Measurements from ENCODE around the gene EIF3I.

The EIF3I gene

DNA sequence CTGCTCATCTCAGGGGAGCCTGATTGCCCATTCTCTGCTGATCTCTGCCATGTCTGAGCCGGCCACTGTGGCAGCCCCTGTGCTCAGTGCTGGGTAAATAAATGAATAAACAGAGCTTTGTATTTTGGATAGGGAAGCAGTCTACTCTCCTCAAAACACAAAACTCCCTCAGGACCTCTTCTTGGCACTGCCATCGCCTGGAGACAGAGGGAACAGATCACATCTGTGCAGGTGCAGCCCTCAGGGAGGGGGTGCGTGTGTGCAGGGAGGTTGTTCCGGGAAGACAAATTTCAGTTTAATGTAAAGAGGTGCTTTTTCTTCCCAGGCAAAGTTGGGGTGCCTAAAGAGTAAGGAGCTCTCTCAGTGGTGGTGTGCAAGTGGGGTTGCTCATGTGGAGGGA, 17.1 kb downstream of the EIF3I start:
- Histone ChIP-seq H3K4me3 (ENCODE audit: low read depth, low read length) (peak overlapping the region; percentile 87), H3K4me1 (ENCODE audit: control insufficient read depth, insufficient read depth, low read length) (peaks cover 14% of the 10 kb centered on the region), H3K27me3 (ENCODE audit: control insufficient read depth, insufficient read depth, low read length) (no peaks in the 10 kb centered on the region), H3K9ac (ENCODE audit: low read length) (peak overlapping the region; percentile 68), H3K9me3 (ENCODE audit: control insufficient read depth, insufficient read depth, low read depth, low read length) (no peaks in the 10 kb centered on the region), H3K27ac (ENCODE audit: low read depth, low read length) (no peak overlapping the region), H3K36me3 (ENCODE audit: control insufficient read depth, insufficient read depth, low read length) (peaks cover 10% of the 10 kb centered on the region)

DNA sequence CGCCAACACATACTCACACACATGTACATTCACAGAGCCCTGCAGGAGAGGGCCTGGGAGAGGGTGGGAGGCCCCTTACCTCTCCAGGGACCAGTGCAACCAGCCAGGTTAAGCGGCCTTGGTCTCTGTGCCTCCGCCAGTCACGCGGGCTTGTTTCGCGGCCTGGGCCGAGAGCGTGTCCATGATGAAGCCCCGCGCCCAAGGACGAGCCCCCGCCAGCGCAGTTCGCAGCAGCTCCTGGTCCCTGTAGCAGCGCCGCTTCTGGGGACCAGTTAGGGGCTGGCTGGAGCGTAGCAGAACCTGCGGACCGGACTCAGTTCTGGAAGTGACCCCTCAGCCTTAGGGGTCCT, 17.6 kb downstream of the EIF3I start:
- H3K27ac ChIP-seq (ENCODE audit: low read depth, low read length): no peak overlapping the region
- H3K4me3 ChIP-seq (ENCODE audit: low read depth, low read length): peak overlapping the region; percentile 87
- peaks cover 14% of the 10 kb centered on the region for H3K4me1 ChIP-seq (ENCODE audit: control insufficient read depth, insufficient read depth, low read length)

GRCh38 chr1:32240140-32240951, 18.1 kb downstream of the EIF3I start:
- Histone ChIP-seq H3K9me3 (ENCODE audit: control insufficient read depth, insufficient read depth, low read depth, low read length) (no peaks in the 10 kb centered on the region), H3K36me3 (ENCODE audit: control insufficient read depth, insufficient read depth, low read length) (peaks cover 4% of the 10 kb centered on the region), H3K4me1 (ENCODE audit: control insufficient read depth, insufficient read depth, low read length) (peaks cover 14% of the 10 kb centered on the region), H3K27ac (ENCODE audit: low read depth, low read length) (peak overlapping the region; percentile 36; the same call in 1 of the 2 replicates), H3K4me3 (ENCODE audit: low read depth, low read length) (peak overlapping the region; percentile 87), H3K27me3 (ENCODE audit: control insufficient read depth, insufficient read depth, low read length) (no peaks in the 10 kb centered on the region), H3K9ac (ENCODE audit: low read length) (peak overlapping the region; percentile 82)

More for the DNA sequence above, 17.6 kb downstream of the EIF3I start:
- H3K9me3 ChIP-seq (ENCODE audit: control insufficient read depth, insufficient read depth, low read depth, low read length): no peaks in the 10 kb centered on the region
- H3K27me3 ChIP-seq (ENCODE audit: control insufficient read depth, insufficient read depth, low read length): no peaks in the 10 kb centered on the region
- peak overlapping the region; percentile 68 for H3K9ac ChIP-seq (ENCODE audit: low read length)
- peaks cover 6% of the 10 kb centered on the region for H3K36me3 ChIP-seq (ENCODE audit: control insufficient read depth, insufficient read depth, low read length)

DNA sequence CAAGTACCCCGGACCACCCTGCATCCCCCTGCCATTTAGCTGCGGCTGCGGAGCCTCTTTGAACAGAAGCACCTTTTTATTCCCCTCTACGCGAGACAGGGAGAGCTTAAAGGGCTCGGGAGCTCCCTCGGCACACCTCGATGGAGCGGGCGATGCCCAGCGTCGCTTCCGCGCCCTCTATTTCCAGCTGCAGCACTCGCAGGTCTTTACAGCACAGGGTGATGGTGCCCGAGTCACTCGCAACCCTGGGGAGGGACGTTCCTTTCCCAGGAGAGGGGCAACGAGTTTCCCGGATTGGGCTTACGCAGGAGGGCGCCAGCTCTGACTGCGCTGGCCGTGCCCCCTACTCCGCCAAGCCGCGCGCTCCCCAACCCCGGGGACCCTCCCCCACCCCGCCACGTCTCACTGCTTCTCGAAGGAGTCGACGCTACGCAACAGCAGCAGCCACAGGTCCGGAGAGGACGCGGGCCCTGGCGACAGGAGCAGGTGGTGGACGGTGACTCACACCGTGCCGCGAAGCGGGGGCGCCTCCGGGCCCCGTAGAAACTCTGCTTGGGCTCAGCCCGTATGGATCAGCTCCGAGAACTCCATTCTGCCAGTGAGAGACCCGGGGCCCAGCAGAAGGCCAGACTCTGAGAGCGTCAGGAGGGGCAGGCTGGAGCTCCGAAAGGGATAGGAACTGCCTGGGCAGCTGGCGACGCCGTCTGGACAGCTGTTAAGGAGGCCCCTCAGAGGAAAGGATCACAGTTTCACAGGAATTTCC, 19.0 kb downstream of the EIF3I start:
- no peaks in the 10 kb centered on the region for H3K9me3 ChIP-seq (ENCODE audit: control insufficient read depth, insufficient read depth, low read depth, low read length)
- peak overlapping the region; percentile 82 for H3K9ac ChIP-seq (ENCODE audit: low read length)
- no peaks in the 10 kb centered on the region for H3K27me3 ChIP-seq (ENCODE audit: control insufficient read depth, insufficient read depth, low read length)
- peak overlapping the region; percentile 36; the same call in 1 of the 2 replicates for H3K27ac ChIP-seq (ENCODE audit: low read depth, low read length)
- peaks cover 2% of the 10 kb centered on the region for H3K36me3 ChIP-seq (ENCODE audit: control insufficient read depth, insufficient read depth, low read length)
- peaks cover 14% of the 10 kb centered on the region for H3K4me1 ChIP-seq (ENCODE audit: control insufficient read depth, insufficient read depth, low read length)
- peak overlapping the region; percentile 87 for H3K4me3 ChIP-seq (ENCODE audit: low read depth, low read length)

DNA sequence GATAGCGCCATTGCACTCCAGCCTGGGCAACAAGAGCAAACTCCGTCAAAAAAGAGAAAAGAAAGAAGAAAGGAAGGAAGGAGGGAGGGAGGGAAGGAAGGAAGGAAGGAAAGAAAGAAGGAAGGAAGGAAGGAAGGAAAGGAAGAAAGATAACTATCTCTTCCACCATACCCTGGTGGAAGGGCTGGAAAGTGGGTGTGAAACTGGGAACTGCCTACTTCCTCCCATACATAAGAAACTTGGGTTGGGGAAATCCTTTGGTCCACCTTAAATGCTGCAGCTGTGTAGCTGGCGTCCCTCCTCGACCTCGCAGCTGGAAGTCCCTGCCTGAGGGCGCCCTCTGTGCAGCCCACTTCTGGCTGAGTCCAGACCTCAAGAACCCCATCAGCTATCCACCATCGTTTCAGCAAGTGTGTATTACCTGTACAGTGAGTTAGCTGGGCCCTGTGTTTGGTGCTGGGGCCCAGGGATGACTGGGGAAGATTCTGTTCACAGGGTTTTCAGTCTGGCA, 20.2 kb downstream of the EIF3I start:
- Histone ChIP-seq H3K27ac (ENCODE audit: low read depth, low read length) (no peak overlapping the region), H3K9me3 (ENCODE audit: control insufficient read depth, insufficient read depth, low read depth, low read length) (no peaks in the 10 kb centered on the region), H3K27me3 (ENCODE audit: control insufficient read depth, insufficient read depth, low read length) (no peaks in the 10 kb centered on the region), H3K4me1 (ENCODE audit: control insufficient read depth, insufficient read depth, low read length) (peaks cover 14% of the 10 kb centered on the region), H3K4me3 (ENCODE audit: low read depth, low read length) (peak overlapping the region; percentile 19; the same call in 1 of the 2 replicates), H3K36me3 (ENCODE audit: control insufficient read depth, insufficient read depth, low read length) (no peaks in the 10 kb centered on the region), H3K9ac (ENCODE audit: low read length) (no peak overlapping the region)

GRCh38 chr1:32246888-32247273, 24.7 kb downstream of the EIF3I start, which contains the start of gene FAM167B:
Gene FAM167B (plus strand): TSS chr1:32247222. CDS start chr1:32247422, 200 bp downstream.
- Histone ChIP-seq H3K4me1 (ENCODE audit: control insufficient read depth, insufficient read depth, low read length) (peaks cover 22% of the 10 kb centered on the region), H3K36me3 (ENCODE audit: control insufficient read depth, insufficient read depth, low read length) (no peaks in the 10 kb centered on the region), H3K9me3 (ENCODE audit: control insufficient read depth, insufficient read depth, low read depth, low read length) (no peaks in the 10 kb centered on the region), H3K9ac (ENCODE audit: low read length) (no peak within 1 kb of the TSS), H3K27me3 (ENCODE audit: control insufficient read depth, insufficient read depth, low read length) (no peaks in the 10 kb centered on the region), H3K4me3 (ENCODE audit: low read depth, low read length) (no peak within 1 kb of the TSS), H3K27ac (ENCODE audit: low read depth, low read length) (no peak within 1 kb of the TSS)

- Histone ChIP-seq H3K36me3 (ENCODE audit: control insufficient read depth, insufficient read depth, low read length) (no peaks in the 10 kb centered on the region), H3K9me3 (ENCODE audit: control insufficient read depth, insufficient read depth, low read depth, low read length) (no peaks in the 10 kb centered on the region), H3K4me3 (ENCODE audit: low read depth, low read length) (no peak overlapping the region), H3K27me3 (ENCODE audit: control insufficient read depth, insufficient read depth, low read length) (no peaks in the 10 kb centered on the region), H3K4me1 (ENCODE audit: control insufficient read depth, insufficient read depth, low read length) (peaks cover 26% of the 10 kb centered on the region), H3K9ac (ENCODE audit: low read length) (no peak overlapping the region), H3K27ac (ENCODE audit: low read depth, low read length) (no peak overlapping the region)
These were observed 25.2 kb downstream of the EIF3I start for GRCh38 chr1:32247452-32247851.

DNA sequence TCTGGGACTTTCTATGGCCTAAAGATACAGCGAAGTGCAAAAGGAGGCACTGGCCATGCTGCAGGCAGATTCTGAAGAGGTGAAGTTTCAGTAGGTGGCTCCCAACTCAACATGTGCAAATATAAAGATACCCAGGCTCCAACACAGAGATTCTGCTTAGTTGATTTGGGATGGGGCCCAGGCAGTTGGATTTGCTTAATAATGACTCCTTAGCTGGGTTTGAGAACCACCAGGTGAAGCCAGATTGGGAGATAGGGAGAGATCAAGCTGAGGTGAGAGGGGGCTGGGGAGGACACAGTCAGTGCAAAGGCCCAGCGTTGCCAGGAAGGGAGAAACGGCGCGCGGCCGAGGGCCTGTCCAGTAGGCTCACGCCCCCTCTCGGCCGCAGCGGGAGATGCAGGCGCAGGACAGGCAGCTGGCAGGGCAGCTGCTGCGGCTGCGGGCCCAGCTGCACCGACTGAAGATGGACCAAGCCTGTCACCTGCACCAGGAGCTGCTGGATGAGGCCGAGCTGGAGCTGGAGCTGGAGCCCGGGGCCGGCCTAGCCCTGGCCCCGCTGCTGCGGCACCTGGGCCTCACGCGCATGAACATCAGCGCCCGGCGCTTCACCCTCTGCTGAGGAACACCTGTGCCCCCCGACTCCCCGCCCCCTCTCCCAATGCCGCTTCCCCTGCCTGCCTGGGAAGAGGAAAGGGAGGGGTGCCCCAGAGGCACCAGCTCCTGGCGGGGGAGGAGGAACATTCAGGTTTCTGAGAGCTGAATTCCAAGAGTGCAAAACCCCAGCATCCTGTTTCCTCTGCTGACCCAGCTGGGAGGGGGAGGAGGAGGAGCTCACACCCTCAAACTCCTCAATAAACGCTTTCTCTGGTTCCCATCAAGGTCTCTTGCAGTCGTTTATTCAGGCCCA, 26.0 kb downstream of the EIF3I start:
- H3K27ac ChIP-seq (ENCODE audit: low read depth, low read length): no peak overlapping the region
- H3K4me1 ChIP-seq (ENCODE audit: control insufficient read depth, insufficient read depth, low read length): peaks cover 23% of the 10 kb centered on the region
- no peak overlapping the region for H3K9ac ChIP-seq (ENCODE audit: low read length)
- H3K36me3 ChIP-seq (ENCODE audit: control insufficient read depth, insufficient read depth, low read length): no peaks in the 10 kb centered on the region
- H3K27me3 ChIP-seq (ENCODE audit: control insufficient read depth, insufficient read depth, low read length): no peaks in the 10 kb centered on the region
- peak overlapping the region; percentile 42 for H3K4me3 ChIP-seq (ENCODE audit: low read depth, low read length)
- H3K9me3 ChIP-seq (ENCODE audit: control insufficient read depth, insufficient read depth, low read depth, low read length): no peaks in the 10 kb centered on the region

GRCh38 chr1:32249831-32250525, 27.8 kb downstream of the EIF3I start:
- Histone ChIP-seq H3K9me3 (ENCODE audit: control insufficient read depth, insufficient read depth, low read depth, low read length) (no peaks in the 10 kb centered on the region), H3K9ac (ENCODE audit: low read length) (no peak overlapping the region), H3K4me1 (ENCODE audit: control insufficient read depth, insufficient read depth, low read length) (peaks cover 23% of the 10 kb centered on the region), H3K27ac (ENCODE audit: low read depth, low read length) (no peak overlapping the region), H3K4me3 (ENCODE audit: low read depth, low read length) (no peak overlapping the region), H3K36me3 (ENCODE audit: control insufficient read depth, insufficient read depth, low read length) (no peaks in the 10 kb centered on the region), H3K27me3 (ENCODE audit: control insufficient read depth, insufficient read depth, low read length) (no peaks in the 10 kb centered on the region)
